DMS114 treated with DMSO at 0.1 percent for 48 hours (cell line): ENCODE measurements around the gene TRDMT1.

Experiments
- DNase-seq: peaks from one replicate; lab custom pipeline; 2025; ENCODE audit not compliant: unreplicated experiment; lab: John Stamatoyannopoulos, UW

Gene TRDMT1

GRCh38 chr10:17179002-17179401 lies 22.5 kb downstream of the TRDMT1 start:
- no peak for DNase-seq

- no peak for DNase-seq
Measured at GRCh38 chr10:17178006-17178405, 23.5 kb downstream of the TRDMT1 start.

- no peak for DNase-seq
Measured at GRCh38 chr10:17177014-17177413, 24.5 kb downstream of the TRDMT1 start.

GRCh38 chr10:17176091-17176490 lies 25.4 kb downstream of the TRDMT1 start:
- no peak for DNase-seq

GRCh38 chr10:17175551-17175950 lies 25.9 kb downstream of the TRDMT1 start:
- no peak for DNase-seq

- no peak for DNase-seq
Measured at GRCh38 chr10:17174626-17175025, 26.8 kb downstream of the TRDMT1 start.

GRCh38 chr10:17171141-17171641 lies 30.3 kb downstream of the TRDMT1 start:
- no peak for DNase-seq

- DNase-seq = no peak
Measured at GRCh38 chr10:17169803-17170202, 31.7 kb downstream of the TRDMT1 start.

GRCh38 chr10:17166699-17167098 lies 34.8 kb downstream of the TRDMT1 start:
- no peak for DNase-seq

- DNase-seq = no peak
Measured at GRCh38 chr10:17162828-17163227, 38.6 kb downstream of the TRDMT1 start.

- DNase-seq = no peak
Measured at GRCh38 chr10:17161775-17162174, 39.7 kb downstream of the TRDMT1 start.

- no peak for DNase-seq
Measured at GRCh38 chr10:17157024-17157423, 44.4 kb downstream of the TRDMT1 start.

GRCh38 chr10:17155826-17156225 lies 45.6 kb downstream of the TRDMT1 start:
- no peak for DNase-seq

- DNase-seq = no peak
Measured at GRCh38 chr10:17154116-17154515, 47.4 kb downstream of the TRDMT1 start.

- DNase-seq = no peak
Measured at GRCh38 chr10:17153321-17153720, 48.2 kb downstream of the TRDMT1 start.

- no peak for DNase-seq
Measured at GRCh38 chr10:17151716-17152115, 49.8 kb downstream of the TRDMT1 start.

GRCh38 chr10:17147884-17148489 lies 53.5 kb downstream of the TRDMT1 start:
- DNase-seq = no peak

- no peak for DNase-seq
Measured at GRCh38 chr10:17146892-17147291, 54.6 kb downstream of the TRDMT1 start.

GRCh38 chr10:17145239-17145638 lies 56.2 kb downstream of the TRDMT1 start:
- DNase-seq = no peak

GRCh38 chr10:17144757-17145156 lies 56.7 kb downstream of the TRDMT1 start:
- DNase-seq = no peak

GRCh38 chr10:17144032-17144431 lies 57.4 kb downstream of the TRDMT1 start:
- DNase-seq = no peak

- no peak for DNase-seq
Measured at GRCh38 chr10:17143055-17143690, 58.3 kb downstream of the TRDMT1 start.
